ENCODE measurements around the gene ELAVL1. TPM values are rescaled to one million over a fixed set of nuclear protein-coding genes. Genes with fewer than 3 reads are reported as not detected.

Gene ELAVL1
- total and polyA plus RNA-seq, 4 donors: 15.0 to 72.8 (median 47.0) TPM

DNA sequence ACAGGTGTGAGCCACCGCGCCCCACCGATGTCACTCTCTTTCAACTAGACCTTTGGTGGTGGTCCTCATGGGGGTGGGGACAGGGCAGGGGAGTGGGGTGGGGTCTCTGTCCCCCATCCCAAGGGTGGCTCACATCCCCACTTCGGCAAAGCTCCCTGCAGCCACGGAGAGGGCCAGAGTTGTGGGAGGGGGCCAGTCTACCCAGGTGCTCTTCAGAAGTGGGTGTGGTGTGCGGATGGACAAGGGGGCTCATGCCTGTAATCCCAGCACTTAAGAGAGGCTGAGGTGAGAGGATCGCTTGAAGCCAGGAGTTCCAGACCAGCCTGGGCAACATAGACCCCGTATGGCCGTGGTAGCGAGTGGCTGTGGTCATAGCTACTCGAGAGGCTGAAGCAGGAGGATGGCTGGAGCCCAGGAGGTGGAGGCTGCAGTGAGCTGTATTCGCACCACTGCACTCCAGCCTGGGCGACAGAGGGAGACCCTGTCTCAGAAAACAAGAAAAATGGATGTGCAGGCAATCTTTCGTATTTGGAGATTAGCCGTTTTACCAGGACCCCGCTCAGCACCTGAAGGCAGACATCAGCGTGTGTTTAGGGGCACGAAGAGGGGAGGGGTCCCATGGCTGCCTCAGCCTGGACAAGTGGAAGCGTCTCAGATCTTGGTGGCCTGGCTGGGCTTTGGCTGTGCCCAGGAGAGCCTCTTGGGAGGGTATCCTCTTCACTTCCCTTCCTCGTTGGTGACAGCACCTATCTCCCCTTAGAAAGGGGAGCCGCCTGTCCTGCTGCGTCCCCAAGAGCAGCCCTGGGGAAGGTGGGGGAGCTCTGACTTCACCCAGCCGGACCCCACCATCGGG lies 90.0 kb downstream of the ELAVL1 start:
- ATAC-seq (ENCODE audit: insufficient read depth, low FRiP score) (no peak), DNase-seq (no peak)
- 45 to 51% methylated on average over 24 of the region's 24 CpGs for WGBS, 2 donors
- TF ChIP-seq CTCF (IDR thresholded peaks at IDR 0.05; ENCODE audit: control extremely low read depth, extremely low read depth): no peak
- no peak overlapping the region for H3K27ac ChIP-seq (ENCODE audit: low read depth in 1 of 2, low read length in 1 of 2)
- peaks cover 0 to 15% (median 0%) of the 10 kb centered on the region in 4 donors for H3K9me3 ChIP-seq (ENCODE audit: control insufficient read depth in 4 of 4, insufficient read depth in 3 of 4, low read length in 3 of 4)
- no peak overlapping the region for H3K9ac ChIP-seq (ENCODE audit: insufficient read depth in 1 of 2, low read length in 2 of 2)
- peaks cover 0 to 25% (median 3%) of the 10 kb centered on the region in 5 donors for H3K4me1 ChIP-seq (ENCODE audit: control insufficient read depth in 5 of 5, insufficient read depth in 5 of 5, low read length in 5 of 5)
- peaks cover 3 to 27% (median 8%) of the 10 kb centered on the region in 4 donors for H3K36me3 ChIP-seq (ENCODE audit: control insufficient read depth in 4 of 4, insufficient read depth in 4 of 4, low read length in 4 of 4)
- no peak overlapping the region for H3K4me3 ChIP-seq
- H3K27me3 ChIP-seq (ENCODE audit: control insufficient read depth in 3 of 3, insufficient read depth in 3 of 3, low read length in 2 of 3): peaks cover 0 to 44% (median 28%) of the 10 kb centered on the region in 3 donors

- H3K9me3 ChIP-seq (ENCODE audit: control insufficient read depth in 4 of 4, insufficient read depth in 3 of 4, low read length in 3 of 4): peaks cover 0 to 20% (median 0%) of the 10 kb centered on the region in 4 donors
- H3K4me3 ChIP-seq: no peak within 1 kb of the TSS
- TF ChIP-seq CTCF (IDR thresholded peaks at IDR 0.05; ENCODE audit: control extremely low read depth, extremely low read depth): no peak
- DNase-seq (no peak), ATAC-seq (ENCODE audit: insufficient read depth, low FRiP score) (no peak)
- H3K4me1 ChIP-seq (ENCODE audit: control insufficient read depth in 5 of 5, insufficient read depth in 5 of 5, low read length in 5 of 5): peaks cover 0 to 21% (median 0%) of the 10 kb centered on the region in 5 donors
- H3K27me3 ChIP-seq (ENCODE audit: control insufficient read depth in 3 of 3, insufficient read depth in 3 of 3, low read length in 2 of 3): peaks cover 0 to 43% (median 28%) of the 10 kb centered on the region in 3 donors
- no peak within 1 kb of the TSS for H3K27ac ChIP-seq (ENCODE audit: low read depth in 1 of 2, low read length in 1 of 2)
- no peak within 1 kb of the TSS for H3K9ac ChIP-seq (ENCODE audit: insufficient read depth in 1 of 2, low read length in 2 of 2)
- H3K36me3 ChIP-seq (ENCODE audit: control insufficient read depth in 4 of 4, insufficient read depth in 4 of 4, low read length in 4 of 4): peaks cover 5 to 35% (median 11%) of the 10 kb centered on the region in 4 donors
- 59 to 81% methylated on average over 12 of the region's 12 CpGs for WGBS, 2 donors
Observed at GRCh38 chr19:7914598-7915045, 90.8 kb downstream of the ELAVL1 start, which contains the start of gene TGFBR3L. Gene TGFBR3L (plus strand): TSS chr19:7914830.

GRCh38 chr19:7914099-7914498 lies 91.3 kb downstream of the ELAVL1 start:
- DNase-seq (no peak), ATAC-seq (ENCODE audit: insufficient read depth, low FRiP score) (no peak)
- H3K4me1 ChIP-seq (ENCODE audit: control insufficient read depth in 5 of 5, insufficient read depth in 5 of 5, low read length in 5 of 5): peaks cover 0 to 18% (median 0%) of the 10 kb centered on the region in 5 donors
- H3K27ac ChIP-seq (ENCODE audit: low read depth in 1 of 2, low read length in 1 of 2): no peak overlapping the region
- H3K9ac ChIP-seq (ENCODE audit: insufficient read depth in 1 of 2, low read length in 2 of 2): no peak overlapping the region
- no peak overlapping the region for H3K4me3 ChIP-seq
- WGBS, 2 donors: 69 to 83% methylated on average over 12 of the region's 12 CpGs
- peaks cover 0 to 20% (median 0%) of the 10 kb centered on the region in 4 donors for H3K9me3 ChIP-seq (ENCODE audit: control insufficient read depth in 4 of 4, insufficient read depth in 3 of 4, low read length in 3 of 4)
- H3K36me3 ChIP-seq (ENCODE audit: control insufficient read depth in 4 of 4, insufficient read depth in 4 of 4, low read length in 4 of 4): peaks cover 5 to 40% (median 11%) of the 10 kb centered on the region in 4 donors
- no peak for TF ChIP-seq CTCF (IDR thresholded peaks at IDR 0.05; ENCODE audit: control extremely low read depth, extremely low read depth)
- H3K27me3 ChIP-seq (ENCODE audit: control insufficient read depth in 3 of 3, insufficient read depth in 3 of 3, low read length in 2 of 3): peaks cover 0 to 37% (median 28%) of the 10 kb centered on the region in 3 donors

All from lung (tissue), 12 donors.